A673 (cell line): ENCODE data around the gene GPR137. TPM values are rescaled to one million over a fixed set of nuclear protein-coding genes. Genes with fewer than 3 reads are reported as not detected.

ENCODE experiments used
- BruUV-seq: library from RNA; stranded (reverse); fragments of 400-500 nt; replicated peaks from 2 replicates; lab custom pipeline; 2021; lab: Mats Ljungman, UMichigan
- CTCF ChIA-PET: fragments of 300-600 bp; sonication (Branson Sonifier 250); formaldehyde crosslinking; loops from one replicate; lab custom pipeline; 2022; ENCODE audit warnings: antibody characterized with exemption; lab: Charles Lee
- POLR2A ChIA-PET: fragments of 300-600 bp; sonication (Branson Sonifier 250); formaldehyde crosslinking; loops from one replicate; lab custom pipeline; 2022; ENCODE audit warnings: antibody characterized with exemption; ENCODE audit not compliant: low non-redundant PET; lab: Charles Lee
- DNase-seq: peaks from one replicate; pipeline ENCODE4 v3.0.0-alpha.2; 2015; ENCODE audit warnings: low spot score
- H3K27ac ChIP-seq: fragments of 200-600 bp; sonication (generic); 2 replicates; pipeline ENCODE4 v1.5.1; 2016; ENCODE audit warnings: mixed run types, low read depth, mild to moderate bottlenecking, mixed read lengths, antibody characterized with exemption, low read length; ENCODE audit not compliant: poor library complexity, severe bottlenecking
- H3K27me3 ChIP-seq: fragments of 200-600 bp; sonication (generic); replicated peaks from 2 replicates; pipeline ENCODE4 v1.6.1; 2017; ENCODE audit warnings: mixed run types, low read depth, mild to moderate bottlenecking, mixed read lengths, antibody characterized with exemption, low read length; ENCODE audit not compliant: insufficient read depth, poor library complexity
- H3K36me3 ChIP-seq: fragments of 200-600 bp; sonication (generic); 2 replicates; pipeline ENCODE4 v1.6.1; 2016; ENCODE audit warnings: mixed run types, mild to moderate bottlenecking, mixed read lengths, antibody characterized with exemption, low read length; ENCODE audit not compliant: insufficient read depth, poor library complexity, severe bottlenecking
- H3K4me1 ChIP-seq: fragments of 200-600 bp; sonication (generic); 2 replicates; pipeline ENCODE4 v1.6.1; 2017; ENCODE audit warnings: mixed run types, mild to moderate bottlenecking, mixed read lengths, antibody characterized with exemption, low read length; ENCODE audit not compliant: insufficient read depth, poor library complexity, severe bottlenecking
- H3K4me3 ChIP-seq: fragments of 200-600 bp; sonication (generic); 2 replicates; pipeline ENCODE4 v1.5.1; 2016; ENCODE audit warnings: low read depth, mixed run types, mild to moderate bottlenecking, mixed read lengths, low read length; ENCODE audit not compliant: poor library complexity, severe bottlenecking
- H3K9me3 ChIP-seq: fragments of 200-600 bp; sonication (generic); 2 replicates; pipeline ENCODE4 v1.6.1; 2016; ENCODE audit warnings: mixed run types, low read depth, mild to moderate bottlenecking, mixed read lengths, antibody characterized with exemption, low read length; ENCODE audit not compliant: poor library complexity, severe bottlenecking
- CTCF ChIP-seq: fragments of 300-800, 200-600 bp; sonication (generic); conservative IDR thresholded peaks from 2 replicates; pipeline ENCODE4 v1.5.1; 2017; ENCODE audit warnings: low read depth, mild to moderate bottlenecking, antibody characterized with exemption, low read length, moderate library complexity, mixed read lengths
- EZH2 ChIP-seq: fragments of 200-600 bp; sonication (generic); IDR thresholded peaks from 2 replicates; pipeline ENCODE4 v1.6.1; 2017; ENCODE audit warnings: borderline replicate concordance, low read depth, mild to moderate bottlenecking, mixed read lengths, antibody characterized with exemption, low read length; ENCODE audit not compliant: poor library complexity, severe bottlenecking
- intact Hi-C: fragments of 100-400 bp; cut with micrococcal nuclease; formaldehyde crosslinking; loops from one replicate; pipeline ENCODE4 v1.10.0; 2022; ENCODE audit not compliant: unreplicated experiment
- total RNA-seq: library from RNA; stranded (reverse); gene quantifications from 2 replicates; pipeline ENCODE4 v1.2.3, GENCODE V29; 2021

Gene GPR137
- total RNA-seq, 1 experiment from 2014 or later = 47.9 TPM

GRCh38 chr11:64317325-64317960 is 31.8 kb downstream of the GPR137 start, which contains the start of gene TRMT112:
TSS of gene TRMT112 (minus strand) at chr11:64317559. CDS start at chr11:64317526, 33 bp downstream.
- DNase-seq = peak; percentile 99
- Histone ChIP-seq H3K9me3 (no peaks in the 10 kb centered on the region), H3K27me3 (no peaks in the 10 kb centered on the region), H3K4me3 (peak within 1 kb of the TSS; percentile 85), H3K27ac (peak within 1 kb of the TSS; percentile 94), H3K36me3 (peaks cover 26% of the 10 kb centered on the region), H3K4me1 (peaks cover 15% of the 10 kb centered on the region)
- CTCF ChIA-PET = interaction anchor here (0.6 to 2.5 kb wide), 12 partner anchors 13 to 695 kb away, joined by 3 to 29 read pairs (median 5); partner anchors contain the start of gene PLCB3
- BruUV-seq = no TSS peak
- POLR2A ChIA-PET = interaction anchor here (0.6 to 0.9 kb wide), 4 partner anchors 10 to 805 kb away, joined by 3 read pairs; partner anchors contain the start of genes FAU, MRPL49 and STIP1
- intact Hi-C loops = no loop called here
- TF ChIP-seq EZH2 = no peak
- no peak for TF ChIP-seq CTCF

DNA sequence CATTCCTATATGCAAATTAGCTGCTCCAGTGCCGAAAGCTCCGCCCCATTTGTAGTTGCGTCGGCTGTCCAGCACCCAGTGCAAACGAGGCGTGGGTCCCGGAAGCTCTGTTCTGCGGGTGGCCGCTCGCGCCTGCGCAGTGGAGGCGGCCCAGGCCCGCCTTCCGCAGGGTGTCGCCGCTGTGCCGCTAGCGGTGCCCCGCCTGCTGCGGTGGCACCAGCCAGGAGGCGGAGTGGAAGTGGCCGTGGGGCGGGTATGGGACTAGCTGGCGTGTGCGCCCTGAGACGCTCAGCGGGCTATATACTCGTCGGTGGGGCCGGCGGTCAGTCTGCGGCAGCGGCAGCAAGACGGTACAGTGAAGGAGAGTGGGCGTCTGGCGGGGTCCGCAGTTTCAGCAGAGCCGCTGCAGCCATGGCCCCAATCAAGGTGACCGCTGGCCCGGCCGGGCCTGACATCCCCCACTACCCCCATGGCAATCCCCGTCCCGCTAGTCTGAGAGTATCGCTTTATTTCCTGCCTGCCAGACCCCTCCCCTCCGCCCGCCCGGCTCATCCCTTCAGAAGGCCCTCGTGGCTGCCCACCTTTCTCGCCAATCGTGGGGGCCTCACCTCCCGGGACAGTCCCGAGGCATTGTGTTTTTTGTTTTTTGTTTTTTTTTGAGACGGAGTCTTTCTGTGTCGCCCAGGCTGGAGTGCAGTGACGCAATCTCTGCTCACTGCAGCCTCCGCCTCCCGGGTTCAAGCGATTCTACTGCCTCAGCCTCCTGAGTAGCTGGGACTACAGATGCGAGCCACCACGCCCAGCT is 32.5 kb downstream of the GPR137 start, which contains the start of gene PRDX5:
PRDX5 (plus strand) TSS at position 161 of the 805 bp plus-strand sequence; CDS start at position 256, 95 bp downstream.
- TF ChIP-seq EZH2 (no peak), CTCF (peak; percentile 56)
- peak; percentile 99 for DNase-seq
- no TSS peak for BruUV-seq
- H3K4me1 ChIP-seq = peaks cover 15% of the 10 kb centered on the region
- peak within 1 kb of the TSS; percentile 94 for H3K27ac ChIP-seq
- H3K4me3 ChIP-seq = peak within 1 kb of the TSS; percentile 85
- peaks cover 26% of the 10 kb centered on the region for H3K36me3 ChIP-seq
- no peaks in the 10 kb centered on the region for H3K27me3 ChIP-seq
- ChIA-PET CTCF (interaction anchor here (0.6 to 2.5 kb wide), 13 partner anchors 14 to 1487 kb away, joined by 3 to 29 read pairs (median 5); partner anchors contain the start of gene PLCB3), POLR2A (interaction anchor here (0.6 to 0.9 kb wide), 4 partner anchors 9 to 804 kb away, joined by 3 read pairs; partner anchors contain the start of genes FAU, MRPL49 and STIP1)
- intact Hi-C loops = no loop called here
- H3K9me3 ChIP-seq = no peaks in the 10 kb centered on the region
